ENCODE results near the gene DLGAP3. TPM values are rescaled to one million over a fixed set of nuclear protein-coding genes. Genes with fewer than 3 reads are reported as not detected.

The DLGAP3 gene
- total RNA-seq, 1 experiment from 2014 or later, result 0.27 TPM

DNA sequence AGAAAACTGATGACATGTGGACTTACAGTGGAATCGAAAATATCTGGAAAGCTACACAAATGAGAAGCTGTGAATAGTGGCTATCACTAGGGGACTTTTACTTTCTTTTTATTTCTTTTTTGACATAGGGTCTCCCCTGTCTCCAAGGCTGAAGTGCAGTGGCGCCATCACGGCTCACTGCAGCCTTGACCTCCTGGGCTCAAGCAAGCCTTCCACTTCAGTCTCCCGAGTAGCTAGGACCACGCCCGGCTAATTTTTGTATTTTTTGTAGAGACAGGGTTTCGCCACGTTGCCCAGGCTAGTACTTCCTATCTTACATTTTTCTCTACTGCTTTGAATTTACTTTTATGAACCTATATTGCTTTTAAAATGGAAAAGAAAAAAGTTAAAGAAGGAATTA is 45.2 kb upstream of the DLGAP3 start:
- TF ChIP-seq, protein P1, sequence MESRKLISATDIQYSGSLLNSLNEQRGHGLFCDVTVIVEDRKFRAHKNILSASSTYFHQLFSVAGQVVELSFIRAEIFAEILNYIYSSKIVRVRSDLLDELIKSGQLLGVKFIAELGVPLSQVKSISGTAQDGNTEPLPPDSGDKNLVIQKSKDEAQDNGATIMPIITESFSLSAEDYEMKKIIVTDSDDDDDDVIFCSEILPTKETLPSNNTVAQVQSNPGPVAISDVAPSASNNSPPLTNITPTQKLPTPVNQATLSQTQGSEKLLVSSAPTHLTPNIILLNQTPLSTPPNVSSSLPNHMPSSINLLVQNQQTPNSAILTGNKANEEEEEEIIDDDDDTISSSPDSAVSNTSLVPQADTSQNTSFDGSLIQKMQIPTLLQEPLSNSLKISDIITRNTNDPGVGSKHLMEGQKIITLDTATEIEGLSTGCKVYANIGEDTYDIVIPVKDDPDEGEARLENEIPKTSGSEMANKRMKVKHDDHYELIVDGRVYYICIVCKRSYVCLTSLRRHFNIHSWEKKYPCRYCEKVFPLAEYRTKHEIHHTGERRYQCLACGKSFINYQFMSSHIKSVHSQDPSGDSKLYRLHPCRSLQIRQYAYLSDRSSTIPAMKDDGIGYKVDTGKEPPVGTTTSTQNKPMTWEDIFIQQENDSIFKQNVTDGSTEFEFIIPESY (IDR thresholded peaks at IDR 0.05; ENCODE audit: extremely low read depth, insufficient replicate concordance, low read length), result no peak
- no peak for TF ChIP-seq SRF (IDR thresholded peaks at IDR 0.05; ENCODE audit: low read depth)
- TF ChIP-seq SP1 (IDR thresholded peaks at IDR 0.05; ENCODE audit: low read depth), result no peak
- TF ChIP-seq, protein P2, sequence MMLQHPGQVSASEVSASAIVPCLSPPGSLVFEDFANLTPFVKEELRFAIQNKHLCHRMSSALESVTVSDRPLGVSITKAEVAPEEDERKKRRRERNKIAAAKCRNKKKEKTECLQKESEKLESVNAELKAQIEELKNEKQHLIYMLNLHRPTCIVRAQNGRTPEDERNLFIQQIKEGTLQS (IDR thresholded peaks at IDR 0.05), result no peak
- no peak for TF ChIP-seq ELF1 (IDR thresholded peaks at IDR 0.05; ENCODE audit: borderline replicate concordance, low read depth)
- no peak for TF ChIP-seq RAD21 (IDR thresholded peaks at IDR 0.05; ENCODE audit: low read depth)
- TF ChIP-seq EZH2phosphoT487 (IDR thresholded peaks at IDR 0.05; ENCODE audit: borderline replicate concordance), result no peak
- no peak for TF ChIP-seq TCF7L2 (IDR thresholded peaks at IDR 0.05; ENCODE audit: borderline replicate concordance, extremely low read depth, insufficient read depth, insufficient read length)
- TF ChIP-seq, protein P3, sequence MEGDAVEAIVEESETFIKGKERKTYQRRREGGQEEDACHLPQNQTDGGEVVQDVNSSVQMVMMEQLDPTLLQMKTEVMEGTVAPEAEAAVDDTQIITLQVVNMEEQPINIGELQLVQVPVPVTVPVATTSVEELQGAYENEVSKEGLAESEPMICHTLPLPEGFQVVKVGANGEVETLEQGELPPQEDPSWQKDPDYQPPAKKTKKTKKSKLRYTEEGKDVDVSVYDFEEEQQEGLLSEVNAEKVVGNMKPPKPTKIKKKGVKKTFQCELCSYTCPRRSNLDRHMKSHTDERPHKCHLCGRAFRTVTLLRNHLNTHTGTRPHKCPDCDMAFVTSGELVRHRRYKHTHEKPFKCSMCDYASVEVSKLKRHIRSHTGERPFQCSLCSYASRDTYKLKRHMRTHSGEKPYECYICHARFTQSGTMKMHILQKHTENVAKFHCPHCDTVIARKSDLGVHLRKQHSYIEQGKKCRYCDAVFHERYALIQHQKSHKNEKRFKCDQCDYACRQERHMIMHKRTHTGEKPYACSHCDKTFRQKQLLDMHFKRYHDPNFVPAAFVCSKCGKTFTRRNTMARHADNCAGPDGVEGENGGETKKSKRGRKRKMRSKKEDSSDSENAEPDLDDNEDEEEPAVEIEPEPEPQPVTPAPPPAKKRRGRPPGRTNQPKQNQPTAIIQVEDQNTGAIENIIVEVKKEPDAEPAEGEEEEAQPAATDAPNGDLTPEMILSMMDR (IDR thresholded peaks at IDR 0.05 in 2 of 3, conservative IDR thresholded peaks at IDR 0.05 in 1 of 3; ENCODE audit: borderline replicate concordance in 1 of 3, insufficient read depth in 1 of 3, low read depth in 2 of 3, low read length in 2 of 3), result no peak
- no peak for TF ChIP-seq EZH2 (IDR thresholded peaks at IDR 0.05)
- no peak for TF ChIP-seq POLR2A (IDR thresholded peaks at IDR 0.05; ENCODE audit: borderline replicate concordance, extremely low read depth, insufficient read depth, insufficient read length)
- TF ChIP-seq CBX3 (IDR thresholded peaks at IDR 0.05; ENCODE audit: low read depth), result no peak
- TF ChIP-seq, protein P4, sequence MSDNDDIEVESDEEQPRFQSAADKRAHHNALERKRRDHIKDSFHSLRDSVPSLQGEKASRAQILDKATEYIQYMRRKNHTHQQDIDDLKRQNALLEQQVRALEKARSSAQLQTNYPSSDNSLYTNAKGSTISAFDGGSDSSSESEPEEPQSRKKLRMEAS (IDR thresholded peaks at IDR 0.05), result no peak
- Histone ChIP-seq H3K79me2 (ENCODE audit: insufficient read depth, low read length) (no peaks in the 10 kb centered on the region), H3K36me3 (ENCODE audit: control insufficient read depth in 1 of 2, insufficient read depth in 2 of 2, low read length in 2 of 2) (no peaks in the 10 kb centered on the region), H3K27me3 (ENCODE audit: insufficient read depth, low read length) (no peaks in the 10 kb centered on the region), H3K4me3 (replicated peaks in 1 of 2; ENCODE audit: low read depth in 1 of 2, low read length in 2 of 2) (no peak overlapping the region), H2AFZ (ENCODE audit: low read depth, low read length, poor library complexity, severe bottlenecking) (no peak overlapping the region), H3K9me2 (ENCODE audit: insufficient read depth) (no peaks in the 10 kb centered on the region), H3K9ac (ENCODE audit: low read length) (no peak overlapping the region), H3K27ac (ENCODE audit: low read depth, low read length) (no peak overlapping the region), H4K20me1 (ENCODE audit: insufficient read depth) (no peaks in the 10 kb centered on the region), H3K4me2 (ENCODE audit: low read length) (no peak overlapping the region), H3K4me1 (ENCODE audit: control insufficient read depth in 1 of 2, insufficient read depth in 2 of 2, low read length in 2 of 2) (peaks cover 0 to 5% of the 10 kb centered on the region in 2 experiments; a peak in 1 of 4 replicates), H3K9me3 (ENCODE audit: control insufficient read depth in 1 of 2, insufficient read depth in 1 of 2, low read depth in 1 of 2, low read length in 2 of 2) (no peaks in the 10 kb centered on the region)
- ChIA-PET RAD21 (ENCODE audit: low non-redundant PET in 1 of 2, low total read pairs in 2 of 2, uncharacterized antibody in 2 of 2, unreplicated experiment in 2 of 2) (no interaction called here), CTCF (no interaction called here), POLR2A (interaction anchor here (0.6 kb wide), 1 partner anchor 219 kb away, joined by 3 read pairs; no protein-coding TSS in a partner anchor)
- intact Hi-C loops (cut with micrococcal nuclease), result no loop called here
- no TSS peak for BruUV-seq (replicated peaks)
- no peak for DNase-seq (ENCODE audit: low read depth, low spot score)
- no peak for ATAC-seq

Measured in HCT116 (cell line).